GM23338 (cell line): ENCODE results near the gene MTAP. TPM values are rescaled to one million over a fixed set of nuclear protein-coding genes. Genes with fewer than 3 reads are reported as not detected.

Experiments
- ATAC-seq: fragments of 200-7000 bp; cut with Tn5 transposase; 3 replicates; pipeline ENCODE4 v1.9.1; 2020
- DNase-seq: peaks from one replicate; pipeline ENCODE4 v3.0.0-alpha.2; 2015; ENCODE audit warnings: low spot score
- H2AFZ ChIP-seq: fragments of 200-600 bp; sonication (generic); 2 replicates; pipeline ENCODE4 v1.8.0; 2016; ENCODE audit warnings: antibody characterized with exemption, mild to moderate bottlenecking, moderate library complexity
- H3F3A ChIP-seq: fragments of 200-600 bp; sonication (generic); replicated peaks from 2 replicates; pipeline ENCODE4 v1.8.0; 2017; ENCODE audit warnings: antibody characterized with exemption, mixed run types, low read depth
- H3K27ac ChIP-seq: fragments of 200-600 bp; sonication (generic); 2 replicates; pipeline ENCODE4 v1.6.1; 2016; ENCODE audit warnings: low read depth
- H3K27me3 ChIP-seq: fragments of 200-600 bp; sonication (generic); 2 replicates; pipeline ENCODE4 v1.8.0; 2016; ENCODE audit warnings: mild to moderate bottlenecking, mixed run types, moderate library complexity; ENCODE audit not compliant: insufficient read depth
- H3K36me3 ChIP-seq: fragments of 200-600 bp; sonication (generic); 2 replicates; pipeline ENCODE4 v1.8.0; 2016; ENCODE audit warnings: mild to moderate bottlenecking; ENCODE audit not compliant: insufficient read depth
- H3K4me1 ChIP-seq: fragments of 200-600 bp; sonication (generic); 2 replicates; pipeline ENCODE4 v1.8.0; 2016; ENCODE audit warnings: mild to moderate bottlenecking, moderate library complexity; ENCODE audit not compliant: insufficient read depth
- H3K4me2 ChIP-seq: fragments of 200-600 bp; sonication (generic); 2 replicates; pipeline ENCODE4 v1.7.1; 2017; ENCODE audit warnings: mixed run types
- H3K4me3 ChIP-seq: fragments of 200-600 bp; sonication (generic); 2 replicates; pipeline ENCODE4 v1.6.1; 2016; ENCODE audit warnings: mixed run types
- H3K79me2 ChIP-seq: fragments of 200-600 bp; sonication (generic); replicated peaks from 2 replicates; pipeline ENCODE4 v1.8.0; 2017; ENCODE audit warnings: mild to moderate bottlenecking; ENCODE audit not compliant: insufficient read depth
- H3K9me2 ChIP-seq: fragments of 200-600 bp; sonication (generic); 2 replicates; pipeline ENCODE4 v1.8.0; 2017; ENCODE audit not compliant: insufficient read depth
- H4K20me1 ChIP-seq: fragments of 200-600 bp; sonication (generic); replicated peaks from 2 replicates; pipeline ENCODE4 v1.8.0; 2017; ENCODE audit warnings: mild to moderate bottlenecking; ENCODE audit not compliant: insufficient read depth
- H3K27ac Mint-ChIP-seq: 2 replicates; pipeline ENCODE4 v1.8.0; 2020; ENCODE audit warnings: inconsistent platforms, mild to moderate bottlenecking, moderate library complexity, mixed read lengths
- H3K27me3 Mint-ChIP-seq: 3 replicates; pipeline ENCODE4 v1.8.0; 2022; ENCODE audit warnings: low read depth, mild to moderate bottlenecking, moderate library complexity, mixed read lengths, inconsistent platforms; ENCODE audit not compliant: insufficient read depth, poor library complexity
- H3K36me3 Mint-ChIP-seq: 3 replicates; pipeline ENCODE4 v1.8.0; 2021; ENCODE audit warnings: low read depth, mild to moderate bottlenecking, inconsistent platforms, moderate library complexity, mixed read lengths
- H3K4me1 Mint-ChIP-seq: 3 replicates; pipeline ENCODE4 v1.8.0; 2020; ENCODE audit warnings: mild to moderate bottlenecking, inconsistent platforms, mixed read lengths
- H3K4me3 Mint-ChIP-seq: 3 replicates; pipeline ENCODE4 v1.8.0; 2021; ENCODE audit warnings: moderate library complexity, mild to moderate bottlenecking, inconsistent platforms, mixed read lengths
- H3K9me3 Mint-ChIP-seq: 3 replicates; pipeline ENCODE4 v1.8.0; 2020; ENCODE audit warnings: moderate library complexity, mild to moderate bottlenecking, inconsistent platforms, mixed read lengths
- CREB1 ChIP-seq: fragments of 250-450 bp; sonication (Bioruptor Pico); IDR thresholded peaks from 2 replicates; pipeline ENCODE4 v1.5.0; 2020; ENCODE audit warnings: low read depth, mild to moderate bottlenecking, moderate library complexity
- POLR2AphosphoS5 ChIP-seq: IDR thresholded peaks from 2 replicates; pipeline ENCODE4 v1.6.1; 2016; ENCODE audit warnings: antibody characterized with exemption, low read depth
- STAT1 ChIP-seq: IDR thresholded peaks from one replicate; pipeline ENCODE4 v1.6.1; 2016; ENCODE audit warnings: antibody characterized with exemption; ENCODE audit not compliant: unreplicated experiment
- polyA plus RNA-seq: library from polyadenylated mRNA; unstranded; fragments of >200 nt; fragmentation: Nextera tagmentation; extraction: Ambion mirVana; gene quantifications from 2 replicates; pipeline ENCODE4 v1.2.1, GENCODE V29; 2016
- total RNA-seq: library from RNA; depleted of rRNA; stranded (reverse); fragments of >200 nt; shearing (Covaris generic); gene quantifications from 2 replicates; pipeline ENCODE4 v1.2.3, GENCODE V29; 2014
- TF ChIP-seq, protein P1 (sequence below): IDR thresholded peaks from 2 replicates; pipeline ENCODE4 v1.6.1; 2016; ENCODE audit warnings: antibody characterized with exemption
- TF ChIP-seq, protein P2 (sequence below): fragments of 250-450 bp; sonication (Bioruptor Pico); IDR thresholded peaks from 2 replicates; pipeline ENCODE4 v1.5.0; 2020; ENCODE audit warnings: mild to moderate bottlenecking, moderate library complexity

Gene MTAP
- total and polyA plus RNA-seq, 2 experiments from 2014 or later = 61.8 to 70.0 TPM

DNA sequence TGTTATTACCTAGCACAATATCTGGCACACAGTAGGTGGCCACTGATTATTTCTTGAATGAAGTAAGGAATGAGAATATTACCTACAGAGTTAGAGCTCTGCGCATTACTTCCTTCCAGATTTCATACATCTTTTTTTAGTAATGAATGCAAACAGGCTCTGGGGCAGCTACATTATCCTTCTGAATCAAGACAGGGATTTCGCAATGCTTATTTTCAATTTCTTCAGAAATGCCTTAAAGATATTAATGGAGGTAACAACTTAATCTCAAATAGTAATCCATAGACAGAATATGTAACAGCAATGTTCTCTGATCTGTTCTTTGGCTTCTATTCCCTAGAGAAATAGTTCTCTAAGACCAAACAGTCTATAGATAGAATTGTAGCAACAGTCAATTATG, 159.1 kb downstream of the MTAP start:
- Histone ChIP-seq H3K27ac (no peak overlapping the region), H2AFZ (no peak overlapping the region), H3K79me2 (no peaks in the 10 kb centered on the region), H3K9me2 (no peaks in the 10 kb centered on the region), H3K27me3 (peaks cover 54% of the 10 kb centered on the region), H4K20me1 (peaks cover under 1% of the 10 kb centered on the region), H3F3A (peaks cover 9% of the 10 kb centered on the region), H3K36me3 (no peaks in the 10 kb centered on the region), H3K4me2 (no peak overlapping the region), H3K4me1 (peaks cover 11% of the 10 kb centered on the region; the same call in 1 of the 2 replicates), H3K4me3 (no peak overlapping the region)
- Mint-ChIP-seq H3K36me3 (no peaks in the 10 kb centered on the region; the same call in 2 of the 3 replicates), H3K4me3 (no peak overlapping the region), H3K4me1 (peaks cover 7% of the 10 kb centered on the region; the same call in 2 of the 3 replicates), H3K27me3 (peaks cover 42% of the 10 kb centered on the region), H3K9me3 (no peaks in the 10 kb centered on the region; the same call in 2 of the 3 replicates), H3K27ac (no peak overlapping the region)
- DNase-seq (no peak), ATAC-seq (no peak)
- TF ChIP-seq CREB1 (CRISPR knock-in tag) = no peak
- TF ChIP-seq, protein P1, sequence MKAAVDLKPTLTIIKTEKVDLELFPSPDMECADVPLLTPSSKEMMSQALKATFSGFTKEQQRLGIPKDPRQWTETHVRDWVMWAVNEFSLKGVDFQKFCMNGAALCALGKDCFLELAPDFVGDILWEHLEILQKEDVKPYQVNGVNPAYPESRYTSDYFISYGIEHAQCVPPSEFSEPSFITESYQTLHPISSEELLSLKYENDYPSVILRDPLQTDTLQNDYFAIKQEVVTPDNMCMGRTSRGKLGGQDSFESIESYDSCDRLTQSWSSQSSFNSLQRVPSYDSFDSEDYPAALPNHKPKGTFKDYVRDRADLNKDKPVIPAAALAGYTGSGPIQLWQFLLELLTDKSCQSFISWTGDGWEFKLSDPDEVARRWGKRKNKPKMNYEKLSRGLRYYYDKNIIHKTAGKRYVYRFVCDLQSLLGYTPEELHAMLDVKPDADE = no peak
- TF ChIP-seq, protein P2, sequence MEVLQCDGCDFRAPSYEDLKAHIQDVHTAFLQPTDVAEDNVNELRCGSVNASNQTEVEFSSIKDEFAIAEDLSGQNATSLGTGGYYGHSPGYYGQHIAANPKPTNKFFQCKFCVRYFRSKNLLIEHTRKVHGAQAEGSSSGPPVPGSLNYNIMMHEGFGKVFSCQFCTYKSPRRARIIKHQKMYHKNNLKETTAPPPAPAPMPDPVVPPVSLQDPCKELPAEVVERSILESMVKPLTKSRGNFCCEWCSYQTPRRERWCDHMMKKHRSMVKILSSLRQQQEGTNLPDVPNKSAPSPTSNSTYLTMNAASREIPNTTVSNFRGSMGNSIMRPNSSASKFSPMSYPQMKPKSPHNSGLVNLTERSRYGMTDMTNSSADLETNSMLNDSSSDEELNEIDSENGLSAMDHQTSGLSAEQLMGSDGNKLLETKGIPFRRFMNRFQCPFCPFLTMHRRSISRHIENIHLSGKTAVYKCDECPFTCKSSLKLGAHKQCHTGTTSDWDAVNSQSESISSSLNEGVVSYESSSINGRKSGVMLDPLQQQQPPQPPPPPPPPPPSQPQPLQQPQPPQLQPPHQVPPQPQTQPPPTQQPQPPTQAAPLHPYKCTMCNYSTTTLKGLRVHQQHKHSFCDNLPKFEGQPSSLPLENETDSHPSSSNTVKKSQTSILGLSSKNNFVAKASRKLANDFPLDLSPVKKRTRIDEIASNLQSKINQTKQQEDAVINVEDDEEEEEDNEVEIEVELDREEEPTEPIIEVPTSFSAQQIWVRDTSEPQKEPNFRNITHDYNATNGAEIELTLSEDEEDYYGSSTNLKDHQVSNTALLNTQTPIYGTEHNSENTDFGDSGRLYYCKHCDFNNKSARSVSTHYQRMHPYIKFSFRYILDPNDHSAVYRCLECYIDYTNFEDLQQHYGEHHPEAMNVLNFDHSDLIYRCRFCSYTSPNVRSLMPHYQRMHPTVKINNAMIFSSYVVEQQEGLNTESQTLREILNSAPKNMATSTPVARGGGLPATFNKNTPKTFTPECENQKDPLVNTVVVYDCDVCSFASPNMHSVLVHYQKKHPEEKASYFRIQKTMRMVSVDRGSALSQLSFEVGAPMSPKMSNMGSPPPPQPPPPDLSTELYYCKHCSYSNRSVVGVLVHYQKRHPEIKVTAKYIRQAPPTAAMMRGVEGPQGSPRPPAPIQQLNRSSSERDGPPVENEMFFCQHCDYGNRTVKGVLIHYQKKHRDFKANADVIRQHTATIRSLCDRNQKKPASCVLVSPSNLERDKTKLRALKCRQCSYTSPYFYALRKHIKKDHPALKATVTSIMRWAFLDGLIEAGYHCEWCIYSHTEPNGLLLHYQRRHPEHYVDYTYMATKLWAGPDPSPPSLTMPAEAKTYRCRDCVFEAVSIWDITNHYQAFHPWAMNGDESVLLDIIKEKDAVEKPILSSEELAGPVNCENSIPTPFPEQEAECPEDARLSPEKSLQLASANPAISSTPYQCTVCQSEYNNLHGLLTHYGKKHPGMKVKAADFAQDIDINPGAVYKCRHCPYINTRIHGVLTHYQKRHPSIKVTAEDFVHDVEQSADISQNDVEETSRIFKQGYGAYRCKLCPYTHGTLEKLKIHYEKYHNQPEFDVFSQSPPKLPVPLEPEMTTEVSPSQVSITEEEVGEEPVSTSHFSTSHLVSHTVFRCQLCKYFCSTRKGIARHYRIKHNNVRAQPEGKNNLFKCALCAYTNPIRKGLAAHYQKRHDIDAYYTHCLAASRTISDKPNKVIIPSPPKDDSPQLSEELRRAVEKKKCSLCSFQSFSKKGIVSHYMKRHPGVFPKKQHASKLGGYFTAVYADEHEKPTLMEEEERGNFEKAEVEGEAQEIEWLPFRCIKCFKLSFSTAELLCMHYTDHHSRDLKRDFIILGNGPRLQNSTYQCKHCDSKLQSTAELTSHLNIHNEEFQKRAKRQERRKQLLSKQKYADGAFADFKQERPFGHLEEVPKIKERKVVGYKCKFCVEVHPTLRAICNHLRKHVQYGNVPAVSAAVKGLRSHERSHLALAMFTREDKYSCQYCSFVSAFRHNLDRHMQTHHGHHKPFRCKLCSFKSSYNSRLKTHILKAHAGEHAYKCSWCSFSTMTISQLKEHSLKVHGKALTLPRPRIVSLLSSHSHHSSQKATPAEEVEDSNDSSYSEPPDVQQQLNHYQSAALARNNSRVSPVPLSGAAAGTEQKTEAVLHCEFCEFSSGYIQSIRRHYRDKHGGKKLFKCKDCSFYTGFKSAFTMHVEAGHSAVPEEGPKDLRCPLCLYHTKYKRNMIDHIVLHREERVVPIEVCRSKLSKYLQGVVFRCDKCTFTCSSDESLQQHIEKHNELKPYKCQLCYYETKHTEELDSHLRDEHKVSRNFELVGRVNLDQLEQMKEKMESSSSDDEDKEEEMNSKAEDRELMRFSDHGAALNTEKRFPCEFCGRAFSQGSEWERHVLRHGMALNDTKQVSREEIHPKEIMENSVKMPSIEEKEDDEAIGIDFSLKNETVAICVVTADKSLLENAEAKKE = no peak
- TF ChIP-seq POLR2AphosphoS5 = no peak
- TF ChIP-seq STAT1 = no peak
